Amniotic stem cell (primary cell): ENCODE data around the gene FOXD1.
A peak's percentile ranks its signal among the peaks of the same experiment; 100 is the strongest.
"Not testable (repeated sequence)": the region's sequence is repeated elsewhere in the genome, so short reads cannot be mapped to it uniquely, and the experiment has no call there.

Experiments used
- DNase-seq: peaks from one replicate; lab custom pipeline; 2025; lab: John Stamatoyannopoulos, UW

Gene FOXD1

GRCh38 chr5:73464016-73464745, 15.6 kb upstream of the FOXD1 start:
- DNase-seq = no peak

GRCh38 chr5:73460133-73460532, 11.6 kb upstream of the FOXD1 start:
- no peak for DNase-seq

- DNase-seq = no peak
Measured at GRCh38 chr5:73459366-73459765, 10.8 kb upstream of the FOXD1 start.

- not testable (repeated sequence) for DNase-seq
Measured at GRCh38 chr5:73456462-73456861, 7.9 kb upstream of the FOXD1 start.

- peak; percentile 43 for DNase-seq
Measured at GRCh38 chr5:73454379-73455036, 5.9 kb upstream of the FOXD1 start.

- DNase-seq = no peak
Measured at GRCh38 chr5:73452215-73452614, 3.6 kb upstream of the FOXD1 start.

- peak; percentile 15 for DNase-seq
Measured at GRCh38 chr5:73451224-73452130, 2.9 kb upstream of the FOXD1 start.

GRCh38 chr5:73450672-73451223, 2.2 kb upstream of the FOXD1 start:
- DNase-seq = no peak

- DNase-seq = no peak
Measured at GRCh38 chr5:73450137-73450536, 1.6 kb upstream of the FOXD1 start.

GRCh38 chr5:73447530-73448462, 781 bp downstream of the FOXD1 start:
- no peak for DNase-seq

GRCh38 chr5:73446631-73447529, 1.7 kb downstream of the FOXD1 start:
- no peak for DNase-seq

- DNase-seq = no peak
Measured at GRCh38 chr5:73445665-73446630, 2.6 kb downstream of the FOXD1 start.

- no peak for DNase-seq
Measured at GRCh38 chr5:73444499-73445438, 3.8 kb downstream of the FOXD1 start.

- no peak for DNase-seq
Measured at GRCh38 chr5:73443829-73444498, 4.6 kb downstream of the FOXD1 start.

- DNase-seq = no peak
Measured at GRCh38 chr5:73442996-73443627, 5.5 kb downstream of the FOXD1 start.

- no peak for DNase-seq
Measured at GRCh38 chr5:73442231-73442811, 6.3 kb downstream of the FOXD1 start.
